PC-9 (cell line): ENCODE results near the gene HSPA14. TPM values are rescaled to one million over a fixed set of nuclear protein-coding genes. Genes with fewer than 3 reads are reported as not detected.

Source experiments
- BruUV-seq: library from RNA; stranded (reverse); fragments of 400-500 nt; replicated peaks from 2 replicates; lab custom pipeline; 2021; lab: Mats Ljungman, UMichigan
- CTCF ChIA-PET: fragments of 300-600 bp; sonication (Branson Sonifier 250); formaldehyde crosslinking; loops from one replicate; lab custom pipeline; 2022; ENCODE audit warnings: antibody characterized with exemption; lab: Charles Lee
- POLR2A ChIA-PET: fragments of 300-600 bp; sonication (Branson Sonifier 250); formaldehyde crosslinking; loops from one replicate; lab custom pipeline; 2022; ENCODE audit warnings: antibody characterized with exemption; ENCODE audit not compliant: unreplicated experiment; lab: Charles Lee
- DNase-seq, 2 experiments: peaks; one replicate each; pipeline versions ENCODE4 v3.0.0 to v3.0.0-alpha.2; 2015 to 2022; ENCODE audit warnings: mixed read lengths in 1 of 2
- H2AFZ ChIP-seq: fragments of 200-600 bp; sonication (generic); 2 replicates; pipeline ENCODE4 v1.8.1; 2017; ENCODE audit warnings: antibody characterized with exemption
- H3F3A ChIP-seq: fragments of 200-600 bp; sonication (generic); 2 replicates; pipeline ENCODE4 v1.8.1; 2017; ENCODE audit warnings: antibody characterized with exemption, mild to moderate bottlenecking, low read depth; ENCODE audit not compliant: insufficient read depth
- H3K27ac ChIP-seq: fragments of 200-600 bp; sonication (generic); 2 replicates; pipeline ENCODE4 v1.6.1; 2016; ENCODE audit warnings: mixed run types
- H3K27me3 ChIP-seq: fragments of 200-600 bp; sonication (generic); 2 replicates; pipeline ENCODE4 v1.6.1; 2016; ENCODE audit warnings: low read depth, mixed run types; ENCODE audit not compliant: insufficient read depth
- H3K36me3 ChIP-seq: fragments of 200-600 bp; sonication (generic); 2 replicates; pipeline ENCODE4 v1.6.1; 2016; ENCODE audit warnings: low read depth, mixed run types
- H3K4me1 ChIP-seq: fragments of 200-600 bp; sonication (generic); replicated peaks from 2 replicates; pipeline ENCODE4 v1.6.1; 2016; ENCODE audit warnings: mixed run types; ENCODE audit not compliant: insufficient read depth
- H3K4me2 ChIP-seq: fragments of 200-600 bp; sonication (generic); 2 replicates; pipeline ENCODE4 v1.6.1; 2017; ENCODE audit warnings: mixed run types
- H3K4me3 ChIP-seq: fragments of 200-600 bp; sonication (generic); 2 replicates; pipeline ENCODE4 v1.6.1; 2016; ENCODE audit warnings: mixed run types
- H3K79me2 ChIP-seq: fragments of 200-600 bp; sonication (generic); 2 replicates; pipeline ENCODE4 v1.6.1; 2017; ENCODE audit warnings: low read depth, mixed run types
- H3K9me2 ChIP-seq: fragments of 200-600 bp; sonication (generic); 2 replicates; pipeline ENCODE4 v1.8.1; 2017; ENCODE audit warnings: mild to moderate bottlenecking; ENCODE audit not compliant: insufficient read depth
- H3K9me3 ChIP-seq: fragments of 200-600 bp; sonication (generic); 2 replicates; pipeline ENCODE4 v1.8.1; 2016; ENCODE audit warnings: low read depth; ENCODE audit not compliant: insufficient read depth
- H4K20me1 ChIP-seq: fragments of 200-600 bp; sonication (generic); 2 replicates; pipeline ENCODE4 v1.8.1; 2017; ENCODE audit not compliant: insufficient read depth
- EZH2 ChIP-seq: fragments of 200-600 bp; sonication (generic); IDR thresholded peaks from 2 replicates; pipeline ENCODE4 v1.8.0; 2017; ENCODE audit warnings: antibody characterized with exemption, low read depth
- intact Hi-C: fragments of 100-400 bp; cut with micrococcal nuclease; formaldehyde crosslinking; loops from one replicate; pipeline ENCODE4 v1.10.0; 2022; ENCODE audit not compliant: unreplicated experiment
- total RNA-seq: library from RNA; stranded (reverse); gene quantifications from 2 replicates; pipeline ENCODE4 v1.2.3, GENCODE V29; 2021
- TF ChIP-seq, protein P1 (sequence below): fragments of 200-600 bp; sonication (generic); conservative IDR thresholded peaks from 2 replicates; pipeline ENCODE4 v1.6.1; 2017; ENCODE audit warnings: mixed run types, antibody characterized with exemption, mild to moderate bottlenecking, moderate library complexity

Gene HSPA14
- total RNA-seq, 1 experiment from 2014 or later = 23.1 TPM

DNA sequence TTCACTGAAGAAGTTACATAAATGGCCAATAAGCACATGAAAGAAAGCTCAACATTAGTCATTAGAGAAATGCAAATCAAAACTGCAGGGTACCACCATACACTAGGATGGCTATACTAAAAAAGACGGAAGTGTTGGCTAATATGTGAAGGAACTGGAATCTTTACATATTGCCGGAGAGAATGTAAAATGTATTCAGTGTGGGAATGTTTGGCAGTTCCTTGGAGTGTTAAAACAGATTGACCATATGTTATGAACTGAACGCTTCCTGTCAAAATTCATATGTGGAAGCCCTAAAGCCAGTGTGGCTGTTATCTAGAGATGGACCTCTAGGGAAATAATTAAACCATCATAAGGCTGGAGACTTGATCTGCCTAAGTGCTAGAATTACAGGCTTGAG lies 73.7 kb downstream of the HSPA14 start:
- Histone ChIP-seq H3K27ac (no peak overlapping the region), H3K36me3 (peaks cover 52% of the 10 kb centered on the region), H3K4me2 (no peak overlapping the region), H3F3A (no peaks in the 10 kb centered on the region; the same call in 1 of the 2 replicates), H3K9me3 (no peaks in the 10 kb centered on the region), H3K27me3 (no peaks in the 10 kb centered on the region), H3K4me1 (no peaks in the 10 kb centered on the region), H3K79me2 (no peaks in the 10 kb centered on the region), H4K20me1 (no peaks in the 10 kb centered on the region), H2AFZ (no peak overlapping the region), H3K4me3 (no peak overlapping the region), H3K9me2 (no peaks in the 10 kb centered on the region)
- ChIA-PET CTCF (no interaction called here), POLR2A (no interaction called here)
- TF ChIP-seq, protein P1, sequence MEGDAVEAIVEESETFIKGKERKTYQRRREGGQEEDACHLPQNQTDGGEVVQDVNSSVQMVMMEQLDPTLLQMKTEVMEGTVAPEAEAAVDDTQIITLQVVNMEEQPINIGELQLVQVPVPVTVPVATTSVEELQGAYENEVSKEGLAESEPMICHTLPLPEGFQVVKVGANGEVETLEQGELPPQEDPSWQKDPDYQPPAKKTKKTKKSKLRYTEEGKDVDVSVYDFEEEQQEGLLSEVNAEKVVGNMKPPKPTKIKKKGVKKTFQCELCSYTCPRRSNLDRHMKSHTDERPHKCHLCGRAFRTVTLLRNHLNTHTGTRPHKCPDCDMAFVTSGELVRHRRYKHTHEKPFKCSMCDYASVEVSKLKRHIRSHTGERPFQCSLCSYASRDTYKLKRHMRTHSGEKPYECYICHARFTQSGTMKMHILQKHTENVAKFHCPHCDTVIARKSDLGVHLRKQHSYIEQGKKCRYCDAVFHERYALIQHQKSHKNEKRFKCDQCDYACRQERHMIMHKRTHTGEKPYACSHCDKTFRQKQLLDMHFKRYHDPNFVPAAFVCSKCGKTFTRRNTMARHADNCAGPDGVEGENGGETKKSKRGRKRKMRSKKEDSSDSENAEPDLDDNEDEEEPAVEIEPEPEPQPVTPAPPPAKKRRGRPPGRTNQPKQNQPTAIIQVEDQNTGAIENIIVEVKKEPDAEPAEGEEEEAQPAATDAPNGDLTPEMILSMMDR = no peak
- DNase-seq = no peak
- no TSS peak for BruUV-seq
- intact Hi-C loops = no loop called here

GRCh38 chr10:14916600-14916999 lies 78.5 kb downstream of the HSPA14 start:
- Histone ChIP-seq H3K79me2 (no peaks in the 10 kb centered on the region), H3K4me3 (no peak overlapping the region), H3F3A (no peaks in the 10 kb centered on the region; the same call in 1 of the 2 replicates), H3K9me2 (no peaks in the 10 kb centered on the region), H3K4me1 (no peaks in the 10 kb centered on the region), H2AFZ (no peak overlapping the region), H3K9me3 (no peaks in the 10 kb centered on the region), H3K4me2 (no peak overlapping the region), H3K27ac (no peak overlapping the region), H3K36me3 (peaks cover 49% of the 10 kb centered on the region), H4K20me1 (no peaks in the 10 kb centered on the region), H3K27me3 (no peaks in the 10 kb centered on the region)
- TF ChIP-seq EZH2 = no peak
- TF ChIP-seq, protein P1 = no peak
- intact Hi-C loops = no loop called here
- BruUV-seq = no TSS peak
- ChIA-PET POLR2A (no interaction called here), CTCF (no interaction called here)
- DNase-seq = no peak

- intact Hi-C loops = no loop called here
- ChIA-PET CTCF (no interaction called here), POLR2A (no interaction called here)
- no peaks in the 10 kb centered on the region for H3K79me2 ChIP-seq
- no peaks in the 10 kb centered on the region; the same call in 1 of the 2 replicates for H3F3A ChIP-seq
- H3K4me2 ChIP-seq = no peak overlapping the region
- no peak for DNase-seq
- H3K4me1 ChIP-seq = no peaks in the 10 kb centered on the region
- H3K27ac ChIP-seq = no peak overlapping the region
- TF ChIP-seq EZH2 = no peak
- TF ChIP-seq, protein P1 = no peak
- H3K27me3 ChIP-seq = no peaks in the 10 kb centered on the region
- BruUV-seq = no TSS peak
- H3K36me3 ChIP-seq = peaks cover 44% of the 10 kb centered on the region
- no peak overlapping the region for H3K4me3 ChIP-seq
- no peaks in the 10 kb centered on the region for H3K9me2 ChIP-seq
- H2AFZ ChIP-seq = no peak overlapping the region
- no peaks in the 10 kb centered on the region for H3K9me3 ChIP-seq
- no peaks in the 10 kb centered on the region for H4K20me1 ChIP-seq
Observed at GRCh38 chr10:14917827-14918226, 79.7 kb downstream of the HSPA14 start.
